Common myeloid progenitor, CD34-positive (primary cell): ENCODE results near the gene METTL15.

ENCODE experiments used
- CTCF ChIA-PET: fragments of 350-600 bp; sonication (Branson Sonifier 250); formaldehyde crosslinking; loops from one replicate; lab custom pipeline; 2021; ENCODE audit warnings: antibody characterized with exemption; lab: Charles Lee
- POLR2A ChIA-PET: fragments of 350-600 bp; sonication (Branson Sonifier 250); formaldehyde crosslinking; loops from one replicate; lab custom pipeline; 2021; ENCODE audit warnings: antibody characterized with exemption; lab: Charles Lee
- DNase-seq, 3 donors: peaks; one replicate each; pipeline versions ENCODE4 v3.0.0 to v3.0.0-alpha.2; 2013
- H3K27ac ChIP-seq, 2 experiments: 1 replicate in 1 of 2; 2 replicates in 1 of 2; pipeline ENCODE4 v1.7.0; 2013; ENCODE audit warnings: inconsistent platforms in 2 of 2, low read length in 2 of 2, mild to moderate bottlenecking in 2 of 2, low read depth in 1 of 2, moderate library complexity in 1 of 2; ENCODE audit not compliant: severe bottlenecking in 2 of 2, insufficient read depth in 1 of 2, poor library complexity in 1 of 2
- H3K27me3 ChIP-seq, 5 experiments: replicated peaks in 2 of 5; 1 replicate in 3 of 5; 2 replicates in 2 of 5; pipeline versions ENCODE4 v1.6.1 to v1.7.0; 2013; ENCODE audit warnings: low read length in 4 of 5, mild to moderate bottlenecking in 2 of 5, moderate library complexity in 2 of 5, inconsistent platforms in 1 of 5; ENCODE audit not compliant: insufficient read depth in 5 of 5, control insufficient read depth in 4 of 5
- H3K36me3 ChIP-seq, 4 experiments: 1 replicate in 2 of 4; 2 replicates in 2 of 4; pipeline versions ENCODE4 v1.6.1 to v1.7.0; 2013; ENCODE audit warnings: low read length in 3 of 4, control low read depth in 1 of 4, mild to moderate bottlenecking in 1 of 4; ENCODE audit not compliant: control insufficient read depth in 4 of 4, insufficient read depth in 4 of 4
- H3K4me1 ChIP-seq, 4 experiments: 1 replicate in 3 of 4; 2 replicates in 1 of 4; pipeline versions ENCODE4 v1.6.1 to v1.7.1; 2013; ENCODE audit warnings: low read length in 3 of 4, mild to moderate bottlenecking in 3 of 4, control low read depth in 1 of 4, inconsistent platforms in 1 of 4, moderate library complexity in 1 of 4; ENCODE audit not compliant: control insufficient read depth in 4 of 4, insufficient read depth in 4 of 4; ENCODE audit errors: control extremely low read depth in 1 of 4
- H3K4me3 ChIP-seq, 7 experiments: 1 replicate in 4 of 7; 2 replicates in 3 of 7; pipeline versions ENCODE4 v1.5.1 to v1.7.0; 2013; ENCODE audit warnings: mild to moderate bottlenecking in 7 of 7, low read length in 6 of 7, moderate library complexity in 6 of 7, inconsistent platforms in 2 of 7, low read depth in 2 of 7, control low read depth in 1 of 7; ENCODE audit not compliant: insufficient read depth in 4 of 7, control insufficient read depth in 1 of 7; ENCODE audit errors: extremely low read depth in 1 of 7
- H3K9me3 ChIP-seq, 5 experiments: 1 replicate in 4 of 5; 2 replicates in 1 of 5; pipeline versions ENCODE4 v1.6.1 to v1.7.1; 2013; ENCODE audit warnings: low read length in 4 of 5, mild to moderate bottlenecking in 2 of 5, inconsistent platforms in 1 of 5, low read depth in 1 of 5, moderate library complexity in 1 of 5; ENCODE audit not compliant: control insufficient read depth in 4 of 5, insufficient read depth in 2 of 5; ENCODE audit errors: control extremely low read depth in 1 of 5
- WGBS: methylation state at CpG from one replicate; pipeline ENCODE4 v1.1.5; 2013; ENCODE audit not compliant: insufficient coverage; 5-methylcytosine and 5-hydroxymethylcytosine counted together

The METTL15 gene

DNA sequence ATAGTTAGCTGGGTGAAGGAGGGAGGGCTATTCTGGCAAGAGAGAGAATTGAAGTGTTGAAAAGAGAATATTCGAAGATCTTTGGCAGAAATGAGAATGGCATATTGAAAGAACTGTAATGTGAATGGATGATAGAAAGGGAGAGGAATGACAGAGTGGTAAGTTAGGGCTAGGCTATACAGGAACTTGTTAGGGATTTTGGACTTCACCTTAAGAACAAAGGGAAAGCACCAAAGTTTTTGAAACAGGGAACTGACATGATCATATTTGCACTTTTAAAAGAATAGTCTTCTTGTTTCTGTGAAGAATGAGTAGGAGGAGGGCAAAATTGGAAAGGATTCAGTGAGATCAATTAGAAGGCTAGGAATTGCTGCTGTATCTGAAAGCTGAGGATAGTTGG is 119.3 kb downstream of the METTL15 start:
- DNase-seq = no peak
- Histone ChIP-seq H3K9me3 (peaks cover 0 to 4% (median 0%) of the 10 kb centered on the region in 5 experiments), H3K36me3 (no peaks in the 10 kb centered on the region), H3K4me3 (no peak overlapping the region), H3K4me1 (no peaks in the 10 kb centered on the region), H3K27ac (no peak overlapping the region), H3K27me3 (no peaks in the 10 kb centered on the region)
- WGBS = 100% methylated on average over 1 of the region's 1 CpG
- CTCF ChIA-PET = no interaction called here
- POLR2A ChIA-PET = no interaction called here

DNA sequence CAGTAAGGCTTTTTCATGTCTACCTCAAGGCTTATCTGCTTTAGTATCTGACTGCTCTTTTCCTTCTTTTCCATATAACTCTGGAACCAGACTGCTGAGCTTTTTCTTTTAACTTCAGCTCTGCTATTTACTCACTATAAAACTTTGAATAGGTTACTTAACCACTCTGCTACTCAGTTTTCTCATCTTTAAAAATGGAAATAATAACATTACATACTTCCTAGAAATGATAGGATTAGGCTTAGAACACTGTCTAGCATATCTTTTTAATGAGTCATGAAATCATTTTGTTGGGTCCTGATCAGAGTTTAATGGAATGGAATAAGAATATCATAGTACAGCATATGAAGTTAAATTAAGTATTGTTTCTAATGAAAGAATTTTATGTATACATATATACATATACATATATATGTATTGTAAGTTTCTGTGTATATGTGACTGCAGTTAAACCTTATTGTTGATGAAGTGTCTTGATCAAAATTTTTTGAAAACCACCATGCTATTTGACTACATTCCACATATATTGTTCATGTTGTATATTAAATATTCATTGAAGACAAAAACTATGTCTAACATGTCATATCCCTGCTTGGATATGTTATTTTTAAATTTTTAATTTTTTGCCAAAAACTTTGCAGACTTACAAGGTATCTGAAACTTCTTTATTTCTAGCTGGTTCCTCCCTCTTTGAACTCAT is 120.2 kb downstream of the METTL15 start:
- ChIA-PET POLR2A (no interaction called here), CTCF (interaction anchor here (0.6 kb wide), 1 partner anchor 342 kb away, joined by 3 read pairs; no protein-coding TSS in a partner anchor)
- Histone ChIP-seq H3K36me3 (no peaks in the 10 kb centered on the region), H3K4me3 (no peak overlapping the region), H3K4me1 (no peaks in the 10 kb centered on the region), H3K9me3 (peaks cover 0 to 3% (median 0%) of the 10 kb centered on the region in 5 experiments), H3K27me3 (no peaks in the 10 kb centered on the region), H3K27ac (no peak overlapping the region)
- no peak for DNase-seq

DNA sequence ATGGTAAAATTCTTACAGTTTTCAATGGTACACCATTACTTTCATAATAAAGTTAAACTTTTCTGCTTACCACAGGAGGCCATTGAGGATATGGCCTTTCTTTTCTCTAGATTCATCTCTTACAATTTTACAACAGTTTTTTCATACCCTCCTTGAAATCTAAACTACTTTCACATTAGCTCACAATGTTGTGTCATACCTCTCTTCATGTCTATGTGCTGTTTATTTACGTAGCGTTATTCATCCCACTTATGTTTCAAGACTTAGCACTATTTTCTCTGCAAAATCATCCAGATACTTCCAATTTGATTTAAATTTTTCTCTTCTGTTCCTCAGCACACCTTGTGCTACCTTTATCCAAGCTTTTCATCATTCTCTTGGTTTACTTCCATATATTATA is 123.3 kb downstream of the METTL15 start:
- no peaks in the 10 kb centered on the region for H3K27me3 ChIP-seq
- peaks cover 0 to 3% (median 0%) of the 10 kb centered on the region in 5 experiments for H3K9me3 ChIP-seq
- no peaks in the 10 kb centered on the region for H3K36me3 ChIP-seq
- H3K4me1 ChIP-seq = no peaks in the 10 kb centered on the region
- H3K27ac ChIP-seq = no peak overlapping the region
- ChIA-PET POLR2A (no interaction called here), CTCF (no interaction called here)
- H3K4me3 ChIP-seq = no peak overlapping the region
- no peak for DNase-seq
- WGBS = 100% methylated on average over 2 of the region's 2 CpGs

DNA sequence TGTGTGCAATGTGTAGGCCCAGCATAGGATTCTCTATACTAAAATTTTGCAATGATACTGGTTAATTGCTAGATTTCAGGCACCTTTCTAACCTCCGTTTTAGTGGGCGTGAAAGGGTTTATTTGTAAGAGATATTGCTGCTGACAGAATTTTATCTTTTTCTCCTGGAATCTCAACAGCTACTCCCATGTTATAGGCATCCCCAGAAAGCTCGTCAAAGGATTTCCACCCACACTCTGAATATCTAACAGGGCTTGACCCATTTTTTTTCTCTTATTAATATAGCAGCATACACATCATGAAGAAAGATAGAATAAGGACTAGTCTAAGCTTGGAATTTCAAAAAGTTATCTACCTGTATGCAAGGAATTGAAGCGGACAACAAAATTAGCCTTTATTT is 124.5 kb downstream of the METTL15 start:
- ChIA-PET POLR2A (no interaction called here), CTCF (no interaction called here)
- Histone ChIP-seq H3K27ac (no peak overlapping the region), H3K36me3 (no peaks in the 10 kb centered on the region), H3K4me3 (no peak overlapping the region), H3K9me3 (peaks cover 0 to 3% (median 0%) of the 10 kb centered on the region in 5 experiments), H3K4me1 (no peaks in the 10 kb centered on the region), H3K27me3 (no peaks in the 10 kb centered on the region)
- no peak for DNase-seq
- 100% methylated on average over 2 of the region's 4 CpGs for WGBS

DNA sequence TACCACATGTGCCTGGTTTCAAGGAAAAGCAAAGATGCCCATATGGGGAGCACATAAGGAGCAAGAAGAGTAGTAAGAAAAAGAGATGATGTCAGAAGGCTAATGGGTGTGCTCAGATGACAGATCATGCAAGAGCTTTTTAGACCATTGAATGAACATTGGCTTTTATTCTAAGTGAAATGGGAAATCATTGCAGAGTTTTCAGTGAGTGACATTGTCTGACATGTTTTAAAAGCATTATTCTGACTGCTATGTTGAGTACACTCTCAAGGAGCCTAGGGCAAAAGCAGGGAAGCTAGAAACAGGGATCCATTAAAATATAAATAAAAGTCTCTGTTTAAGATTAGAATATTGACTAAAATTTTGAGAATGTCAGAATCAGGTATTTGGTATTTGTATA is 133.6 kb downstream of the METTL15 start:
- no peaks in the 10 kb centered on the region for H3K4me1 ChIP-seq
- POLR2A ChIA-PET = no interaction called here
- H3K36me3 ChIP-seq = peaks cover 0 to 3% (median 0%) of the 10 kb centered on the region in 4 experiments
- CTCF ChIA-PET = no interaction called here
- DNase-seq = no peak
- no peaks in the 10 kb centered on the region for H3K27me3 ChIP-seq
- no peak overlapping the region for H3K4me3 ChIP-seq
- peaks cover 0 to 5% (median 1%) of the 10 kb centered on the region in 5 experiments for H3K9me3 ChIP-seq
- H3K27ac ChIP-seq = no peak overlapping the region

DNA sequence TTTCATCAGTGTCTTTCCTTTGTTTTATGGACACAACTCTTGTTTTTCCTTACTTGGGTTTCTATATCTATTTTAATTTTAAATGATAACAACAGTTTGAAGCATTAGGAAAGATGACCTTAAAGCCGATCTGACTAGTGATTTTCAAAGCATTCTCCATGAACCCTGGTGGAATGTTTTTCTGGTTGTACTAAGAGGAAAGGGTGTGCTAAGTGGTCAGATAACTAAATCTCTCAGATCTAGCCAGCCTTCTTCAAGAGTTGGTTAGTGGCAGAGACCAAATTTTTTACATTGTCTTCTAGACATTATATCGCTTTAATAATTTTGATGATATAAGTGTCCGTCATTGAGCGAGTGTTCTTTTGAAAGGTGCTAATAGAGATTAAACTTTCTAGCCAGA is 134.4 kb downstream of the METTL15 start:
- no peak overlapping the region for H3K4me3 ChIP-seq
- peaks cover 0 to 3% (median 0%) of the 10 kb centered on the region in 4 experiments for H3K36me3 ChIP-seq
- no peaks in the 10 kb centered on the region for H3K27me3 ChIP-seq
- no peak overlapping the region for H3K27ac ChIP-seq
- POLR2A ChIA-PET = no interaction called here
- CTCF ChIA-PET = no interaction called here
- H3K9me3 ChIP-seq = peaks cover 0 to 5% (median 1%) of the 10 kb centered on the region in 5 experiments
- 100% methylated on average over 1 of the region's 4 CpGs for WGBS
- no peak for DNase-seq
- no peaks in the 10 kb centered on the region for H3K4me1 ChIP-seq

DNA sequence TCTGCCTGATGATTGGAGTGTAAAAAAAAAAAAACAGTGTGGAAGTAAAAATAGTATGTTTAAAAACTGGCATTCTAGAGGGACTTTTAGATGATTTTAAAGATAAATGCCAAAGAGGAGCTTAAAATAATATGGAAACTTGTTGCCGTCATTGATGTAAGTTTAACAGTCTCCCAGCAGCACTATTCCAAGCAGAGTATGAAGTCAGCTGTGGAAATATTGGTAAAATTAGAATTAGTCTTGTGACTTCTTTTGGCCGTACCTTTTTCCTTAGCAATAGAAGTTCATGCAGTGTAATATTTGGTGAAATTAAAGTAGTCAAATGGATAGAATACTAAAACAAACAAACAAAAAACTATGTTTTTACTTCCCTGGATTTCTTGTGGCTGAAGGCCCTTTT is 134.9 kb downstream of the METTL15 start:
- Histone ChIP-seq H3K27ac (no peak overlapping the region), H3K36me3 (peaks cover 0 to 3% (median 0%) of the 10 kb centered on the region in 4 experiments), H3K9me3 (peaks cover 0 to 5% (median 1%) of the 10 kb centered on the region in 5 experiments), H3K4me3 (no peak overlapping the region), H3K4me1 (no peaks in the 10 kb centered on the region), H3K27me3 (no peaks in the 10 kb centered on the region)
- 100% methylated on average over 1 of the region's 2 CpGs for WGBS
- no peak for DNase-seq
- POLR2A ChIA-PET = no interaction called here
- CTCF ChIA-PET = no interaction called here
